Measurements from ENCODE around the gene GRAMD1B.

- TF ChIP-seq CTCF (IDR thresholded peaks at IDR 0.05) (no peak), EP300 (IDR thresholded peaks at IDR 0.05) (no peak), POLR2A (IDR thresholded peaks at IDR 0.05) (no peak), POLR2AphosphoS5 (IDR thresholded peaks at IDR 0.05) (no peak)
Measured at GRCh38 chr11:123588117-123588863, 158.2 kb downstream of the GRAMD1B start.
